ENCODE measurements around the gene ASIC2. TPM values are rescaled to one million over a fixed set of nuclear protein-coding genes. Genes with fewer than 3 reads are reported as not detected.

ASIC2 gene
- total and polyA plus RNA-seq, 2 experiments from 2014 or later, result 0.52 to 2.8 TPM

GRCh38 chr17:33055746-33056145 lies 237.3 kb downstream of the ASIC2 start:
- Histone ChIP-seq H3K4me2 (no peak overlapping the region), H3K4me1 (ENCODE audit: insufficient read depth) (no peaks in the 10 kb centered on the region), H3K4me3 (no peak overlapping the region), H3K27me3 (ENCODE audit: insufficient read depth) (no peaks in the 10 kb centered on the region), H3K9me2 (ENCODE audit: insufficient read depth) (no peaks in the 10 kb centered on the region), H4K20me1 (replicated peaks; ENCODE audit: insufficient read depth) (no peaks in the 10 kb centered on the region; the same call in 1 of the 2 replicates), H3K79me2 (replicated peaks; ENCODE audit: insufficient read depth) (no peaks in the 10 kb centered on the region), H3K27ac (ENCODE audit: low read depth) (no peak overlapping the region), H3K36me3 (ENCODE audit: insufficient read depth) (no peaks in the 10 kb centered on the region), H2AFZ (no peak overlapping the region; the same call in 1 of the 2 replicates), H3F3A (replicated peaks; ENCODE audit: low read depth) (no peaks in the 10 kb centered on the region)
- H3K27me3 Mint-ChIP-seq (ENCODE audit: insufficient read depth, low read depth, poor library complexity), result peaks cover 2% of the 10 kb centered on the region
- H3K27ac Mint-ChIP-seq, result no peak overlapping the region
- ATAC-seq (no peak), DNase-seq (ENCODE audit: low spot score) (no peak)
- no peak overlapping the region for H3K4me3 Mint-ChIP-seq
- H3K36me3 Mint-ChIP-seq (ENCODE audit: low read depth), result no peaks in the 10 kb centered on the region
- TF ChIP-seq, protein P1, sequence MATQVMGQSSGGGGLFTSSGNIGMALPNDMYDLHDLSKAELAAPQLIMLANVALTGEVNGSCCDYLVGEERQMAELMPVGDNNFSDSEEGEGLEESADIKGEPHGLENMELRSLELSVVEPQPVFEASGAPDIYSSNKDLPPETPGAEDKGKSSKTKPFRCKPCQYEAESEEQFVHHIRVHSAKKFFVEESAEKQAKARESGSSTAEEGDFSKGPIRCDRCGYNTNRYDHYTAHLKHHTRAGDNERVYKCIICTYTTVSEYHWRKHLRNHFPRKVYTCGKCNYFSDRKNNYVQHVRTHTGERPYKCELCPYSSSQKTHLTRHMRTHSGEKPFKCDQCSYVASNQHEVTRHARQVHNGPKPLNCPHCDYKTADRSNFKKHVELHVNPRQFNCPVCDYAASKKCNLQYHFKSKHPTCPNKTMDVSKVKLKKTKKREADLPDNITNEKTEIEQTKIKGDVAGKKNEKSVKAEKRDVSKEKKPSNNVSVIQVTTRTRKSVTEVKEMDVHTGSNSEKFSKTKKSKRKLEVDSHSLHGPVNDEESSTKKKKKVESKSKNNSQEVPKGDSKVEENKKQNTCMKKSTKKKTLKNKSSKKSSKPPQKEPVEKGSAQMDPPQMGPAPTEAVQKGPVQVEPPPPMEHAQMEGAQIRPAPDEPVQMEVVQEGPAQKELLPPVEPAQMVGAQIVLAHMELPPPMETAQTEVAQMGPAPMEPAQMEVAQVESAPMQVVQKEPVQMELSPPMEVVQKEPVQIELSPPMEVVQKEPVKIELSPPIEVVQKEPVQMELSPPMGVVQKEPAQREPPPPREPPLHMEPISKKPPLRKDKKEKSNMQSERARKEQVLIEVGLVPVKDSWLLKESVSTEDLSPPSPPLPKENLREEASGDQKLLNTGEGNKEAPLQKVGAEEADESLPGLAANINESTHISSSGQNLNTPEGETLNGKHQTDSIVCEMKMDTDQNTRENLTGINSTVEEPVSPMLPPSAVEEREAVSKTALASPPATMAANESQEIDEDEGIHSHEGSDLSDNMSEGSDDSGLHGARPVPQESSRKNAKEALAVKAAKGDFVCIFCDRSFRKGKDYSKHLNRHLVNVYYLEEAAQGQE (IDR thresholded peaks at IDR 0.05; ENCODE audit: unreplicated experiment), result no peak
- no peak for TF ChIP-seq JUNB (IDR thresholded peaks at IDR 0.05; ENCODE audit: unreplicated experiment)
- TF ChIP-seq POLR2AphosphoS5 (IDR thresholded peaks at IDR 0.05; ENCODE audit: low read depth), result no peak
- TF ChIP-seq ZNF114 (CRISPR knock-in tag; IDR thresholded peaks at IDR 0.05), result no peak
- TF ChIP-seq NANOG (IDR thresholded peaks at IDR 0.05; ENCODE audit: borderline replicate concordance), result no peak
- no peak for TF ChIP-seq EZH2 (IDR thresholded peaks at IDR 0.05; ENCODE audit: low read depth, unreplicated experiment)
- TF ChIP-seq ETS1 (IDR thresholded peaks at IDR 0.05), result no peak
- no peak for TF ChIP-seq ZNF462 (CRISPR knock-in tag; IDR thresholded peaks at IDR 0.05)
- no peak for TF ChIP-seq CTCF (conservative IDR thresholded peaks at IDR 0.05; ENCODE audit: low read depth in 2 of 2)
- TF ChIP-seq STAT1 (IDR thresholded peaks at IDR 0.05; ENCODE audit: unreplicated experiment), result no peak
- TF ChIP-seq ZNF331 (CRISPR knock-in tag; IDR thresholded peaks at IDR 0.05; ENCODE audit: low read depth), result no peak
- peaks cover 7% of the 10 kb centered on the region; the same call in 2 of the 3 replicates for H3K9me3 Mint-ChIP-seq
- no peaks in the 10 kb centered on the region; the same call in 2 of the 3 replicates for H3K4me1 Mint-ChIP-seq
